ENCODE data around the gene MED26. TPM values are rescaled to one million over a fixed set of nuclear protein-coding genes. Genes with fewer than 3 reads are reported as not detected.

MED26 gene
- total RNA-seq, 2 experiments from 2014 or later, result 15.3 to 16.6 TPM

DNA sequence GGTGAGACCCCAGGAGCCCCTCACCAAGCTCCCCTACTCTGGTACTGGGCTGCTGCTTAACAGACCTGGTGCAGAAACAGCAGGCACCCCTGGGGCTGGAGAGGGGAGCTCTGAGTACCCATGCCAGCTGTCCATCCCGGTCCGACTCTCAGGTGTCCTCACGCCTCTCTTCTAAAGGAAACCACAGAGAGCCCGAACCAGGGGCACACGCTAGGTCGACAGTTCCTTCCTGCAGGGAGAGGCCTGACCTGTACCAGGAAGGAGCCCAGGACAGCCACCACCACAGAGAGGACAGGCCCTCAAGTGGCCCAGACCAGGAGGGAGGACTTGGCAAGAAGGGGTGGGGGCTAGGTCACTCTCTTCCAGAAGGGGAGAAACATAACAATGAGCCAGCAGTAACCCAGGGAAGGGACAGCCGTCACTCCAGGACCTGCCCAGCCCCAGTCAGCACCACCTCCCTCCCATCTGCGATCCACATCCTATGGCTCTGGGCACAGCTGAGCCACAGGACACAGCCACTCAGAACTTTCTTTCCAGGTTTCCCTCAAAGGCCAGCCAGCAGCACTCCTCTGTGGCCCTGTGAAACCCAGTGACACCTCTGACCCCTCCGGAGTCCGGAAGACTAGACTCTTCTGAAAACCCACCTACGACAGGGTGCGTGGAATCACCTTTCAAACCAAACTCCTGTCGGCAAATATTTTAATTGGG, 42.8 kb downstream of the MED26 start:
- POLR2A ChIA-PET, result interaction anchor here (1.1 to 2.5 kb wide), 4 partner anchors 13 to 75 kb away, joined by 3 to 28 read pairs (median 8); partner anchors contain the start of genes CHERP, MED26 and SLC35E1
- CTCF ChIA-PET, result interaction anchor here (0.6 to 3.1 kb wide), 6 partner anchors 12 to 144 kb away, joined by 3 to 14 read pairs (median 4); partner anchors contain the start of genes MED26 and SLC35E1

- ChIA-PET POLR2A (interaction anchor here (0.7 to 2.5 kb wide), 5 partner anchors 12 to 88 kb away, joined by 3 to 28 read pairs (median 8); partner anchors contain the start of genes C19orf44, CALR3, CHERP and MED26), CTCF (interaction anchor here (0.6 to 3.1 kb wide), 6 partner anchors 11 to 53 kb away, joined by 3 to 14 read pairs (median 4); partner anchors contain the start of genes MED26 and SLC35E1)
Observed at GRCh38 chr19:16584248-16585093, 43.5 kb downstream of the MED26 start.

GRCh38 chr19:16582486-16583261, 45.3 kb downstream of the MED26 start:
- ChIA-PET CTCF (interaction anchor here (1.6 kb wide), 1 partner anchor 9 kb away, joined by 4 read pairs; no protein-coding TSS in a partner anchor), POLR2A (no interaction called here)

GRCh38 chr19:16581971-16582343, 46.0 kb downstream of the MED26 start:
- ChIA-PET CTCF (interaction anchor here (1.6 kb wide), 1 partner anchor 8 kb away, joined by 4 read pairs; no protein-coding TSS in a partner anchor), POLR2A (no interaction called here)

- ChIA-PET CTCF (no interaction called here), POLR2A (no interaction called here)
Observed at GRCh38 chr19:16581145-16581970, 46.6 kb downstream of the MED26 start.

DNA sequence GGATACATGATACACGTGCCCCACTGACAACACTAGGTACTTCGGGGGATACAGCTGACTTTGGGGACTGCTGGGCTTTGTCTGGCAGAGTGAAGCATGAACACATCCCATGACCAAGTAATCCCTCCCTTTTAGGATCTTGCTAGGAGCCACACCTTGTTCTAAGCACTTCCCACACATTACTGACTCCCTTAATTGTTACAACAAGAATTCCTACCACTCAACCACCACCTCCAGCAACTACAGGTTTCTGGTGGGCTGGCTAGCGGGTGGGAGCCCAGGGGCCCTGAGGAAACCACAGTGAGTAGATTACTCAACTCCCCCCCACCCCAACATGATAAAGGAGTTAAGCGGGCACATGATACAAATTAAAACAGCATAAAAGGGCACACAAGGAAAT, 48.6 kb downstream of the MED26 start:
- POLR2A ChIA-PET, result no interaction called here
- CTCF ChIA-PET, result interaction anchor here (0.8 kb wide), 1 partner anchor 56 kb away, joined by 3 read pairs; no protein-coding TSS in a partner anchor

DNA sequence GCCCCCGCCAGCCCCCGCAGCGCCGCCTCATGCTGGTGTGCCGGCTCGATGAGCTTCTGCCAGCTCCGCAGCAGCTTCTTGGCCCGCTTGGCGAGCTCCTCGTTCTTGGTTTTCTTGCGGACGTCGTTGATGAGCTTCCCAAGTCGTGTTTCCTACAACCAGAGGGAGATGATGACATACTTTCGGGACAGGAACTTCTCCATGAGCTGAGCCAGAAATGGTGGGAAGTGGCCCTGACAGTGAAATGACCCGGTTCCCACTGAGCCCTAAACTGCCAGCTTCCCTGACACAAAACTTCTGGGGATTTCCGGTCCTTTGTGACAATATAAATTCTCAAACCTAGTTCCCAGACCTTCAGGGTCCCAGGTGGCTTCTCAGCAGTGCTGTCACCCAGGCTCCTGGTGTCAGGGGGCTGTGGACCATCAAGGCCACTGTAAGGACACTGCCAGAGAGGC, 50.4 kb downstream of the MED26 start:
- CTCF ChIA-PET, result no interaction called here
- POLR2A ChIA-PET, result interaction anchor here (1.5 kb wide), 1 partner anchor 10 kb away, joined by 10 read pairs; no protein-coding TSS in a partner anchor

- ChIA-PET CTCF (no interaction called here), POLR2A (interaction anchor here (0.6 to 1.5 kb wide), 2 partner anchors 11 to 1608 kb away, joined by 5 to 10 read pairs; no protein-coding TSS in a partner anchor)
Observed at GRCh38 chr19:16576690-16577530, 51.1 kb downstream of the MED26 start.

DNA sequence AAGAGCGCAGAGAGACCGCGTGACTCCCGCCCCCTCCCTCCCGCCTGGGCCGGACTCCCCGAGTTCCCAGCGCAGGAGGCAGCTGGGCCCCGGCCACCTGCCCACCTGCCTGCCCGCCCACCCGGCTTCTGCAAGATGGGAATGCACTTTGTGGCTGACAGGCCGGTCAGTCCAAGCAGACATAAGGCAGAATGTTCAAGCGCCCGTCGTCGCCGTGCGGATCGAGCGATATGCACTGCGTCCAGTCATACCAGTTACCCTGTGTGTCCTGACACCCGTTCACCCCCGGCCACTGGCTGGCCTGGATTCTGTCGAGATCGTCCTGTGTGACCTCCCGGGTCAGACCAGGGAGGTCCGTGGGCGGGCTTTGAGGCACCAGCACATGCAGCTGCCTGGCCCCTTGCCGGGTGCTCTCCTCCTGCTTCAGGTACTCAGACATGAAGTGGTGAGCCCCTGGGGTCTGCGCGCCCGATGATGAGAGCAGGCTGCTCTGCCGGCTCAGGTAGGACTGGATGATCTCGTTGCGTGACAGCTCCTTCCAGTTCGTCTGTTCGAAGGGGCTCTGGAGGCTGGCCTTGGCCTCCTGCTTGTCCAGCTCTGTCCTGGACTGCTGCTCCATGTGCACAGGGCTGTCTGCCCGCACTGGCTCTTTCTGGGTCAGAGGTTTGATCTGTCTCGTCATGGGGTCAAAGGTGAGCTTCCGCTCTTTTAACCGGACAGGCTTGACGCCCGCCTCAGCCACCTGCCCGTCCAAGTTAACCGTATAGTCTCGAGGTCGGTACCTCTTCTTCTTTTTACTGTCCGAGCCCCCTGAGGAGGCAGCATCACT, 51.9 kb downstream of the MED26 start:
- CTCF ChIA-PET, result no interaction called here
- POLR2A ChIA-PET, result interaction anchor here (0.6 kb wide), 1 partner anchor 1609 kb away, joined by 5 read pairs; no protein-coding TSS in a partner anchor

GRCh38 chr19:16575282-16575681, 52.7 kb downstream of the MED26 start:
- ChIA-PET POLR2A (no interaction called here), CTCF (no interaction called here)

DNA sequence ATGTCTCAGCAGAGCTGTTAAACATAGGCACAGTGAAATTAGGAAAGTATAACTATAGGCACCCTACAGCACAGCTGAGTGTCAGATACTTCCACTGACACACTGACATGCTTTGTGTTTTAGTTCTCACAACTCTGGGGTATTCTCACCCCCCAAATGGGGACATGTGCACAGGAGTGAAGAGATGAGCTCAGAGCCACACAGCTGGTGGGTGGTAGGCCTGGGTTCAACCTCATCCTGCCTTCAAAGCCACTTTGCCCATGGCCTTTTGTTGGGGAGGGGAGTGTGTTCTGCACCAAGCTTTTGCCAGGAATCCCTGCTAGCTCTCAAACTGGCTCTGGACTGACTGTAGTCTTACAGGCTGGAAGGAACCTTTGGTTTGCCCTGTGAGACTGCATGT, 54.1 kb downstream of the MED26 start:
- POLR2A ChIA-PET, result interaction anchor here (1.1 to 1.4 kb wide), 3 partner anchors 14 to 53 kb away, joined by 3 to 4 read pairs (median 3); no protein-coding TSS in a partner anchor
- CTCF ChIA-PET, result interaction anchor here (0.9 to 2.1 kb wide), 7 partner anchors 9 to 87 kb away, joined by 3 to 14 read pairs (median 4); partner anchors contain the start of gene TMEM38A

GRCh38 chr19:16573296-16573695, 54.7 kb downstream of the MED26 start:
- ChIA-PET CTCF (interaction anchor here (0.9 to 2.1 kb wide), 8 partner anchors 9 to 87 kb away, joined by 3 to 14 read pairs (median 4); partner anchors contain the start of gene TMEM38A), POLR2A (interaction anchor here (1.1 to 1.4 kb wide), 4 partner anchors 12 to 54 kb away, joined by 3 to 8 read pairs (median 4); no protein-coding TSS in a partner anchor)

- CTCF ChIA-PET, result interaction anchor here (0.9 to 2.1 kb wide), 3 partner anchors 13 to 54 kb away, joined by 3 to 14 read pairs (median 6); no protein-coding TSS in a partner anchor
- POLR2A ChIA-PET, result interaction anchor here (0.6 to 1.2 kb wide), 2 partner anchors 13 to 15 kb away, joined by 4 to 8 read pairs; no protein-coding TSS in a partner anchor
Observed at GRCh38 chr19:16572332-16573211, 55.4 kb downstream of the MED26 start, which contains the start of gene SLC35E1. Gene SLC35E1, minus strand, starts transcription at chr19:16572415. Its CDS starts 51 bp downstream, at chr19:16572364.

DNA sequence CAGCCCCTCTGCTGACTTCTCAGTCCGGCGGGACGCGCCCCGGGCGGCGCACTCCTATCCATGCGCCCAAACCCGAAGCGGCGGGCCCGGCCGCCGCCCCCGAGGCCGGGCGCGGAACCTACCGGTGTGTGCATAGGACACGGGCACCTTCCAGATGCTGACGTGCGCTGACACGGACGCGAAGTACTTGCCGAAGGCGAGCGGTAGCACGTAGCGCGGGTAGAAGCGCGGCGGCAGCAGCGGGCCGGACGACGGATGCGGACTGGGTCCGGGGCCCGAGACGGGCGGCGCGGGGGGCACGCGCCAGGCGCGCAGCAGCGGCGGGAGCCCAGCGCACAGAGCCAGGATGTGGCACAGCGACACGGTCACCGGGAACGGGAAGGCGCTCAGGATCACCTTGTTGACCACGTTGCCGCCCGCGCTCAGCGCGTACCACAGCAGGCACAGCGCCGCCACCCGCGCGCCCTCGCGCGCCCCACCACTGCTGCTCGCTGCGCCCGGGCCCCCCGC, 56.1 kb downstream of the MED26 start:
- POLR2A ChIA-PET, result interaction anchor here (1.2 kb wide), 1 partner anchor 13 kb away, joined by 8 read pairs; no protein-coding TSS in a partner anchor
- CTCF ChIA-PET, result interaction anchor here (1.5 kb wide), 1 partner anchor 13 kb away, joined by 4 read pairs; no protein-coding TSS in a partner anchor

- ChIA-PET POLR2A (no interaction called here), CTCF (interaction anchor here (1.5 kb wide), 1 partner anchor 13 kb away, joined by 4 read pairs; no protein-coding TSS in a partner anchor)
Observed at GRCh38 chr19:16571283-16571682, 56.7 kb downstream of the MED26 start.

Measured in activated CD8-positive, alpha-beta memory T cell treated with anti-CD3 and anti-CD28 coated beads for 36 hours (primary cell).